Left ventricle myocardium inferior (tissue), 1 donor: ENCODE measurements around the gene GLG1. TPM values are rescaled to one million over a fixed set of nuclear protein-coding genes. Genes with fewer than 3 reads are reported as not detected.
"Not testable (repeated sequence)": the region's sequence is repeated elsewhere in the genome, so short reads cannot be mapped to it uniquely, and the experiment has no call there.

Experiments
- DNase-seq: peaks from one replicate; pipeline ENCODE4 v3.0.0-alpha.2; 2020
- H3K27ac ChIP-seq: fragments of 200-600 bp; replicated peaks from 2 replicates; pipeline ENCODE4 v1.8.0; 2021
- H3K27me3 ChIP-seq: fragments of 200-600 bp; 2 replicates; pipeline ENCODE4 v1.8.0; 2021; ENCODE audit warnings: low read depth
- H3K36me3 ChIP-seq: fragments of 200-600 bp; 2 replicates; pipeline ENCODE4 v1.8.0; 2021
- H3K4me1 ChIP-seq: fragments of 200-600 bp; 2 replicates; pipeline ENCODE4 v1.8.0; 2021
- H3K4me3 ChIP-seq: fragments of 200-600 bp; 2 replicates; pipeline ENCODE4 v1.8.0; 2021; ENCODE audit warnings: mild to moderate bottlenecking, moderate library complexity
- H3K9me3 ChIP-seq: fragments of 200-600 bp; replicated peaks from 2 replicates; pipeline ENCODE4 v1.8.0; 2021
- CTCF ChIP-seq: fragments of 200-600 bp; IDR thresholded peaks from 2 replicates; pipeline ENCODE4 v1.8.0; 2021; ENCODE audit warnings: antibody characterized with exemption, mild to moderate bottlenecking, borderline replicate concordance
- intact Hi-C: fragments of 100-400 bp; cut with micrococcal nuclease; formaldehyde crosslinking; loops from one replicate; pipeline ENCODE4 v1.11.0; 2022
- total RNA-seq: library from RNA; stranded (reverse); fragmentation: NEBNext Ultra II Directional; extraction: Animal tissue kit (Norgen Biotek cat#: 25700); gene quantifications from one replicate; pipeline ENCODE4 v1.2.1, GENCODE V29; 2021
- donor health status: DM: no; HTN: yes; CAD: no; lungs with severe emphysema.

Gene GLG1
- total RNA-seq, 1 donor from 2014 or later: 72.7 TPM

DNA sequence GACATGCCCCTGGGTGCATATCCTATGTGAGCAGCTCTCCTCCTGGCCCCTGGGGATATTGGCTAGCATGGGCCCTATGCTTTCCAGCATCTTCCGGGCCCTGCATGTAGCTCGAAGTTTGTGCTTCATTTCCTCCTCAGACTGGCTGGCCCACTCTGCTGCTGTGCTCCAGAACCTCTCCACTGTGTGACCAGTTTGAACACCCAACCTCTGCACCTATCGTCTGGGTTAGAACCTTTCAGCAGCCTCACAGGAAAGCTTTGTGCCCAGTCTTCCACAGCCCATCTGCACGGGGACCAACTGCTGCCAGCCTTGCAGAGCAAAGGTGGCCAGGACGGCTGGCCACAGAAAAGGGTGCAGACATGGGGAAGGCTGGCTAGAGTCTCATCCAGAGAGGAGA is 175.4 kb downstream of the GLG1 start:
- no peak overlapping the region for H3K27ac ChIP-seq
- no peak overlapping the region for H3K4me3 ChIP-seq
- DNase-seq: no peak
- no peaks in the 10 kb centered on the region for H3K4me1 ChIP-seq
- intact Hi-C loops: no loop called here
- H3K36me3 ChIP-seq: no peaks in the 10 kb centered on the region
- no peak for TF ChIP-seq CTCF
- H3K9me3 ChIP-seq: no peaks in the 10 kb centered on the region
- H3K27me3 ChIP-seq: no peaks in the 10 kb centered on the region

DNA sequence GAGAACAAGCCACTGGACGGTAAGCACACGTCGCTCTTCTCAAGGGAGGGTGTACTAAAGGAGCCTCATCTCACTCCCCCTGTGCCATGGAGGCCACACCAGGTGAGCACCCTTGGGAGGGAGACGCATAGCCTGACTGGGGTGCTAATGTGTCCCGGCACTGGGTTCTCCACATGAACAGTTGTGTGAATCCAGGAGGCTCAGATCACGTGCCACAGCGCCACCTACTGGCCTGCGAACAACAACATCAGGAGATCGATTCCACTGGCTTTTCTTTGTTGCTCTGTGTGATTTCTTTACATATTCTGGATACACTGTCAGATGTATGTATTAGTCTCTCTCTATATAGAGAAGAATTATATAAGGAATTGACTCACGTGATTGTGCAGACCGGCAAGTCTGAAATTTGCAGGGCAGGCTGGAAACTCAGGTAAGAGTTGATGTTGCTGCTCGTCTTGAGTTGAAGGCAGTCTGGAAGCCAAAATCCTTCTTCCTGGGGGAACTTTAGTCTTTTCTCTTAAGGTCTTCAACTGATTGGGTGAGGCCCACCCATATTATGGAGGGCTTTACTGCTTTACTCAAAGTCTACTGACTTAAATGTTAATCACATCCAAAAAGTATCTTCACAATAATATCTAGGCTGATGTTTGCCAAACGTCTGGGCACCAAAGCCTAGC is 176.7 kb downstream of the GLG1 start:
- H3K4me3 ChIP-seq, H3K36me3 ChIP-seq, H3K9me3 ChIP-seq, intact Hi-C loops, H3K27me3 ChIP-seq, H3K4me1 ChIP-seq, H3K27ac ChIP-seq: not testable (repeated sequence)
- DNase-seq: peak; percentile 36
- peak; percentile 78 for TF ChIP-seq CTCF

GRCh38 chr16:74428493-74428892 is 178.4 kb downstream of the GLG1 start:
- DNase-seq, intact Hi-C loops: not testable (repeated sequence)

DNA sequence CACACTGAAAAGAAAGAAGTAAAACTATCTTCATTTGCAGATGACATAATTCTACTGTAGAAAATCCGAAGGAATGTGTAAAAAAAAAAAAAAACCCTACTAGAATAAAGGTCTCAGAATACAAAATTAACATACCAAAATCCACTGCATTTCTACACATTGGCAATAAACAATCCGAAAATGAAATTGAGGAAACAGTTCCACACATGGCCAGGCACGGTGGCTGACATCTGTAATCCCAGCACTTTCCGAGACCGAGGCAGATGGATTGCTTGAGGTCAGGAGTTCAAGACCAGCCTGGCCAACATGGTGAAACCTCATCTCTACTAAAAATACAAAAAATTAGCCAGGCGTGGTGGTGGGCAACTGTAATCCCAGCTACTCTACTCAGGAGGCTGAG is 181.2 kb downstream of the GLG1 start:
- H3K9me3 ChIP-seq, H3K27ac ChIP-seq, intact Hi-C loops, H3K4me3 ChIP-seq, H3K36me3 ChIP-seq, H3K4me1 ChIP-seq, DNase-seq, H3K27me3 ChIP-seq: not testable (repeated sequence)

More at GRCh38 chr16:74428493-74428892, 178.4 kb downstream of the GLG1 start:
- H3K27me3 ChIP-seq, H3K4me3 ChIP-seq, H3K4me1 ChIP-seq, H3K36me3 ChIP-seq, H3K9me3 ChIP-seq, H3K27ac ChIP-seq: not testable (repeated sequence)

- H3K27ac ChIP-seq, H3K36me3 ChIP-seq, H3K4me1 ChIP-seq, H3K4me3 ChIP-seq, intact Hi-C loops, H3K9me3 ChIP-seq, DNase-seq, H3K27me3 ChIP-seq: not testable (repeated sequence)
These were observed 183.2 kb downstream of the GLG1 start for GRCh38 chr16:74423721-74424120.

DNA sequence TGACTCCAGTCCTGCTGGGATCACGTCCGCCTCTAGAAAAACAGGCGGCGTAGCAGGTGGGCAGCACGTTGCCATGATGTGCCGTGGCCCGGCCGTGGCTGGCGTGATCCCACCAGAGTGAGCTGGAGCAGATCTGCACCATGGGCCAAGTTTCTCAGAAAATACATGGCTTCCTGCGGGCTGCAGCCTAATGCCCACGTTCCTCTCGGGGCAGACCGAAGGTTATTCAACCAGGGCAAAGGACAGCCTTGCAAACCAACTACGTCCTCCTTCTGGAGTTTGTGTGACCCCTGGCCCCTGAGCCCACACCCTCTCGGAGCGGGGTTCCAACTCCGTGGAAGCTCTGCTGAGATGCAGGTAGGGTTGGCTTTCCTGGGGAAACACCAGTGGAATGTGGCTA is 184.8 kb downstream of the GLG1 start:
- H3K36me3 ChIP-seq, H3K9me3 ChIP-seq, H3K4me3 ChIP-seq, intact Hi-C loops, H3K4me1 ChIP-seq, H3K27ac ChIP-seq, H3K27me3 ChIP-seq, DNase-seq: not testable (repeated sequence)

DNA sequence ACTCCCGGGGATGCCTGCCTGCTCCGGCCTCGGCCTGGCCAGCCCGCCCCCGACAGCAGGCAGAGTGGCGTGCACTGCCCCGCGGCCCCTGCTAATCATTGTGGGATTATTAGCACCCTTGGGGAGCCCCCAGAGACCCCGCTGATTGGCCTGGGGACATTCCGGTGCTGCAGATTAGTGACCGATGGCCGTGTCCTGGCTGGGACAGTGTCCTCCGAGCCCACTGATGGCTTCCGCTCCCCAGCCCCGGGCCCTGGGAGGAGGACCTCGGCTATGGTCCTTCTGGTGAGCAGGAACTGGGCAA is 185.5 kb downstream of the GLG1 start:
- H3K9me3 ChIP-seq, H3K4me1 ChIP-seq, H3K27ac ChIP-seq, H3K4me3 ChIP-seq, intact Hi-C loops, DNase-seq, H3K36me3 ChIP-seq, H3K27me3 ChIP-seq: not testable (repeated sequence)

- DNase-seq, intact Hi-C loops, H3K27me3 ChIP-seq: not testable (repeated sequence)
These were observed 186.1 kb downstream of the GLG1 start, which contains the start of gene CLEC18B for GRCh38 chr16:74420612-74421481. TSS of gene CLEC18B (minus strand) at chr16:74421478. CDS start at chr16:74421270, 208 bp downstream.

DNA sequence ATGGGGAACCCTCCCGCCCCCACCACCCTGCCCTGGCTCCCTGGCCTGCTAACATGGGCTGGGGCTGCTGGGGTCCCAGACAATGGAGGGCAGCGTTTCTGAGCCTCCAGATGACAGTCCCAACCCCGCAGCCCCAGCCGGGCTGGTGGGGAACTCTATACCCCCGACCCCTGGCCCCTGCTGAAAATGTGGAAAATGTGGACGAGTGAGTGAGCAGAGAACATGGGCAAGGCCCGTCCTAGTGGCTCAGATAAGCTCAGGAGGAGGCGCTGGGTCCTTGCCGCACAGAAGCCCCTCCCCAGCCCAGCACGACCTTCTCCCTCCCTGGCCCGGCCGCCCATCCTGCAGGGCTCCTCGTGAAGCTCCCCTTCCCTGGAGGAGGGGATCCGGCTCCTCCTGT is 187.1 kb downstream of the GLG1 start:
- H3K9me3 ChIP-seq, H3K36me3 ChIP-seq, DNase-seq, H3K27ac ChIP-seq, H3K4me1 ChIP-seq, H3K27me3 ChIP-seq, intact Hi-C loops, H3K4me3 ChIP-seq: not testable (repeated sequence)

More at GRCh38 chr16:74420612-74421481, 186.1 kb downstream of the GLG1 start, which contains the start of gene CLEC18B:
- not testable (repeated sequence) for H3K9me3 ChIP-seq, H3K4me1 ChIP-seq, H3K4me3 ChIP-seq, H3K36me3 ChIP-seq, H3K27ac ChIP-seq

GRCh38 chr16:74417897-74418296 is 189.0 kb downstream of the GLG1 start:
- intact Hi-C loops, H3K27ac ChIP-seq, H3K36me3 ChIP-seq, H3K4me1 ChIP-seq, DNase-seq, H3K4me3 ChIP-seq, H3K27me3 ChIP-seq, H3K9me3 ChIP-seq: not testable (repeated sequence)

GRCh38 chr16:74413920-74414319 is 193.0 kb downstream of the GLG1 start:
- H3K27ac ChIP-seq, H3K4me1 ChIP-seq, H3K36me3 ChIP-seq, intact Hi-C loops, DNase-seq, H3K27me3 ChIP-seq, H3K9me3 ChIP-seq, H3K4me3 ChIP-seq: not testable (repeated sequence)

DNA sequence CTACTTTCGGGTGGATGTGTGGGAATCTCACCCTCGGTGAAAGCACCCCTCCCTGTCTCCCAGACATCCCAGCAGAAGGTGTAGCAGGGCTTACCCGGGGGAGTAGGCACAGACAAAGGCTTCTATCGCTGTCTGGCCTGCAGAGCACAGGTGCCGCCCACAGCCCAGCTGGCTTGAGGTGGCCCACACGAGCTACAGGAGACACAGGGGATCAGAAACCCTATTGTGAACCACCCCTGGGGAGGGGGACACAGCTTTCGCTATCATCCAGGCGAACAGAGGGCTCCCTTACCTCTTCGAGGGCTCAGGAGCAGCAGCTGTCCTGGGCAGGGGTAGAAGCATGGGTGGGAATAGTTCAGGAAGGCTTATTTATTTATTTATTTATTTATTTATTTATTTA is 193.4 kb downstream of the GLG1 start:
- H3K9me3 ChIP-seq, H3K4me3 ChIP-seq, H3K4me1 ChIP-seq, DNase-seq, H3K27ac ChIP-seq, H3K27me3 ChIP-seq, intact Hi-C loops, H3K36me3 ChIP-seq: not testable (repeated sequence)
